ENCODE data around the gene DCST2.
A peak's percentile ranks its signal among the peaks of the same experiment; 100 is the strongest.

DCST2 gene

GRCh38 chr1:154994269-154994587 lies 39.4 kb downstream of the DCST2 start:
- H3K27me3 ChIP-seq (ENCODE audit: insufficient read depth, poor library complexity, severe bottlenecking) = no peaks in the 10 kb centered on the region
- H3K27ac ChIP-seq (replicated peaks) = no peak overlapping the region
- no peak for DNase-seq (ENCODE audit: low read depth in 1 of 2, low spot score in 1 of 2)

GRCh38 chr1:154993572-154994268 lies 39.9 kb downstream of the DCST2 start, which contains the start of gene LENEP:
Gene LENEP, plus strand, starts transcription at chr1:154993586. Its CDS starts 22 bp downstream, at chr1:154993608.
- no peak within 1 kb of the TSS for H3K4me3 ChIP-seq (replicated peaks; ENCODE audit: insufficient read depth, low read length)
- H3K27ac ChIP-seq (replicated peaks) = no peak within 1 kb of the TSS; the same call in 1 of the 2 replicates
- no peak for DNase-seq (ENCODE audit: low read depth in 1 of 2, low spot score in 1 of 2)
- H3K27me3 ChIP-seq (ENCODE audit: insufficient read depth, poor library complexity, severe bottlenecking) = no peaks in the 10 kb centered on the region
- TF ChIP-seq POLR2AphosphoS5 (IDR thresholded peaks at IDR 0.05; ENCODE audit: low read depth) = no peak
- TF ChIP-seq SPI1 (IDR thresholded peaks at IDR 0.05; ENCODE audit: borderline replicate concordance, low read depth) = no peak
- no peak for TF ChIP-seq GABPA (IDR thresholded peaks at IDR 0.05; ENCODE audit: low read depth)
- no peak for TF ChIP-seq CTCF (IDR thresholded peaks at IDR 0.05; ENCODE audit: insufficient read depth, low read length)
- no peak for TF ChIP-seq REST (IDR thresholded peaks at IDR 0.05; ENCODE audit: insufficient replicate concordance, low read depth)

More at GRCh38 chr1:154994269-154994587, 39.4 kb downstream of the DCST2 start:
- TF ChIP-seq CTCF (IDR thresholded peaks at IDR 0.05; ENCODE audit: insufficient read depth, low read length) (no peak), REST (IDR thresholded peaks at IDR 0.05; ENCODE audit: insufficient replicate concordance, low read depth) (no peak), GABPA (IDR thresholded peaks at IDR 0.05; ENCODE audit: low read depth) (no peak), POLR2AphosphoS5 (IDR thresholded peaks at IDR 0.05; ENCODE audit: low read depth) (no peak), SPI1 (IDR thresholded peaks at IDR 0.05; ENCODE audit: borderline replicate concordance, low read depth) (no peak)
- no peak overlapping the region for H3K4me3 ChIP-seq (replicated peaks; ENCODE audit: insufficient read depth, low read length)

- DNase-seq (ENCODE audit: low read depth in 1 of 2, low spot score in 1 of 2) = peak in 1 of 2 experiments; percentile 34
- Histone ChIP-seq H3K27me3 (ENCODE audit: insufficient read depth, poor library complexity, severe bottlenecking) (no peaks in the 10 kb centered on the region), H3K27ac (replicated peaks) (no peak overlapping the region; the same call in 1 of the 2 replicates), H3K4me3 (replicated peaks; ENCODE audit: insufficient read depth, low read length) (no peak overlapping the region)
- no peak for TF ChIP-seq POLR2AphosphoS5 (IDR thresholded peaks at IDR 0.05; ENCODE audit: low read depth)
- no peak for TF ChIP-seq CTCF (IDR thresholded peaks at IDR 0.05; ENCODE audit: insufficient read depth, low read length)
- no peak for TF ChIP-seq SPI1 (IDR thresholded peaks at IDR 0.05; ENCODE audit: borderline replicate concordance, low read depth)
- TF ChIP-seq GABPA (IDR thresholded peaks at IDR 0.05; ENCODE audit: low read depth) = no peak
- no peak for TF ChIP-seq REST (IDR thresholded peaks at IDR 0.05; ENCODE audit: insufficient replicate concordance, low read depth)
Observed at GRCh38 chr1:154992721-154993571, 40.6 kb downstream of the DCST2 start.
